Retinal pigment epithelial cell (primary cell): Measurements from ENCODE around the gene STAM.

Experiments used
- DNase-seq: peaks from one replicate; pipeline ENCODE4 v3.0.0-alpha.2; 2010; ENCODE audit warnings: low read depth
- H3K4me3 ChIP-seq: 2 replicates; pipeline ENCODE4 v1.5.1; 2011; ENCODE audit warnings: mild to moderate bottlenecking, low read length, control low read depth, moderate library complexity
- TF ChIP-seq, protein P1 (sequence below): conservative IDR thresholded peaks from 2 replicates; pipeline ENCODE4 v1.5.1; 2011; ENCODE audit warnings: low read depth, low read length, control low read depth, inconsistent platforms

STAM gene

GRCh38 chr10:17662193-17663138 is 18.5 kb downstream of the STAM start:
- no peak for DNase-seq
- no peak overlapping the region for H3K4me3 ChIP-seq
- TF ChIP-seq, protein P1, sequence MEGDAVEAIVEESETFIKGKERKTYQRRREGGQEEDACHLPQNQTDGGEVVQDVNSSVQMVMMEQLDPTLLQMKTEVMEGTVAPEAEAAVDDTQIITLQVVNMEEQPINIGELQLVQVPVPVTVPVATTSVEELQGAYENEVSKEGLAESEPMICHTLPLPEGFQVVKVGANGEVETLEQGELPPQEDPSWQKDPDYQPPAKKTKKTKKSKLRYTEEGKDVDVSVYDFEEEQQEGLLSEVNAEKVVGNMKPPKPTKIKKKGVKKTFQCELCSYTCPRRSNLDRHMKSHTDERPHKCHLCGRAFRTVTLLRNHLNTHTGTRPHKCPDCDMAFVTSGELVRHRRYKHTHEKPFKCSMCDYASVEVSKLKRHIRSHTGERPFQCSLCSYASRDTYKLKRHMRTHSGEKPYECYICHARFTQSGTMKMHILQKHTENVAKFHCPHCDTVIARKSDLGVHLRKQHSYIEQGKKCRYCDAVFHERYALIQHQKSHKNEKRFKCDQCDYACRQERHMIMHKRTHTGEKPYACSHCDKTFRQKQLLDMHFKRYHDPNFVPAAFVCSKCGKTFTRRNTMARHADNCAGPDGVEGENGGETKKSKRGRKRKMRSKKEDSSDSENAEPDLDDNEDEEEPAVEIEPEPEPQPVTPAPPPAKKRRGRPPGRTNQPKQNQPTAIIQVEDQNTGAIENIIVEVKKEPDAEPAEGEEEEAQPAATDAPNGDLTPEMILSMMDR: no peak

DNA sequence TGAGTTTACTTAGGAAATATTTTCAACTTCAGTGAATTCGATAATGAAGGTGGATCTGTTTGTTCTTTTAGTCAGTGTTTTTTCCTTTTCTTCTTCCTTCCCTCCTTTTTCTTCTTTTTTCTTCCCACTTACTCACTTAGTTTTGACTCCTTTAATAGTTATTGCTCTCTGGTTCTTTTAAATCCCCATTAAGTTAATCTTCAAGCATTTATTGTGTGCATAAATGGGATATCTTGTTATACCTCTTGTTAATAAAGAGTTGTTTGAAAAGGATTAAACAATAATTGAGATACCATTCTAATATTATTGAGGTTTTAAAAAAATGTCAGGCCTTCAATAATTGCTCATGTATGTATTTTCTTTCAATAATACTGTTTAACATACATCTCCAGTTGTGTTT is 19.5 kb downstream of the STAM start:
- no peak for DNase-seq
- TF ChIP-seq, protein P1: no peak
- H3K4me3 ChIP-seq: no peak overlapping the region

- no peak overlapping the region for H3K4me3 ChIP-seq
- TF ChIP-seq, protein P1: no peak
- peak; percentile 92 for DNase-seq
These were observed 21.8 kb downstream of the STAM start for GRCh38 chr10:17665747-17666146.

GRCh38 chr10:17668435-17669184 is 24.7 kb downstream of the STAM start:
- TF ChIP-seq, protein P1: no peak
- DNase-seq: no peak
- no peak overlapping the region for H3K4me3 ChIP-seq

GRCh38 chr10:17669185-17669872 is 25.4 kb downstream of the STAM start:
- no peak for DNase-seq
- H3K4me3 ChIP-seq: no peak overlapping the region
- TF ChIP-seq, protein P1: no peak

DNA sequence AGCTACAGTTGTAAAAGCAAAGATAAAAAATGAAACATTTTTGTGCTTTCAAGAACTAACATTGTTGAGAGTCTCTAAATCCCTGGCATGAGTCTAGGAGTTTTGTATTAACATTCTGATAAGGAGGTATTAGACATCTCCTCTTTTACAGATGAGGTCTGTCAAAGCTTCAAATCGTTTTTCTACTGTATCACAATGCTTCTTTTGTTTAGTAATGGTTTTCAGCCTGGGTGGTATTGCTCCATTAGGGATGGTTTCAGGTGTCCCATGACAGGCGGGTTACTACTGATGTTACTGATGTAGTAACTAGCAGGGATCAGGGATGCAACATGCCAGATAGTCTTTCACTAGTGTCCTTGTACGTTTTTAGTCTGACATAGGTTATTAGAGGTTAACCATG is 27.4 kb downstream of the STAM start:
- no peak overlapping the region for H3K4me3 ChIP-seq
- TF ChIP-seq, protein P1: no peak
- no peak for DNase-seq
